ENCODE results near the gene ADARB2.

The ADARB2 gene

GRCh38 chr10:1525354-1526162 is 211.8 kb downstream of the ADARB2 start:
- DNase-seq (ENCODE audit: low read depth), result no peak

DNA sequence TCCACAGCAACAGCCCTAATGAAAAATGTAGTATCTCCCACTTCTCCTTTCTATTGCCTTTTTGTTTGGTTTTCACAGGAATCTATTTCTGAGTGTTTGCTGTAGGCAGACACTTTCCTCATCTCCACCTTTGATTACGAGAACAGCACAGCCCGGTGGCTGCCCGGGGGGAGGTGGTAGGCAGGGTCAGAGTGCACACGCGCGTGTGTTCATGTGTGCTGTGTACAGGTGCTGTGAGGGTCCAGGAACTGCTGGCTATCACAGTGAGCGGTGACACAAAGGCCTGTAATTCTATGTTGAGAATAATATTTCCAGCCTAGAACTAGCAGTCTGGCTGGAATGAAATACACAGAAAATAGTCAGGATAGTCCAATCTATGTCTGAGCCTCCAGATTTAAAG is 212.8 kb downstream of the ADARB2 start:
- DNase-seq (ENCODE audit: low read depth), result no peak

- no peak for DNase-seq (ENCODE audit: low read depth)
Observed at GRCh38 chr10:1523221-1523620, 214.1 kb downstream of the ADARB2 start.

DNA sequence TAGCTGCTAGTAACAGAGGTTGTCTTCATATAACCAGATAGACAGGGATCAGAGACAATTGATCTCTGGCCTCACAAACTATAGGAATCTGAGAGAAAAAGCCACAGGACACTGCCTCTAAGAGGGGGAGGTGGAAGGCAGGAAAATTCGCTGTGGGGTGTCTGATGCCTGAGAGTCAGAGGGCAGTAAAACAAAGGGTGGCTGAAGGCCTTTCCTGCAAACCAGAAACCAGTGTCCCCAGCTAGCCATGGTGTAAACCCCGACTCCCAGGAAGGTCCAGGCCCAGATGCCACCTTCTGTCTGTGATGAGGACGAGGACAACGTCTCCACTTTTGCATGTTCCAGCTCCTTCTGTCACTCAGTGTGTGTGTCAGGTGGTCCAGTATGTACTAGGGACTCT is 215.1 kb downstream of the ADARB2 start:
- DNase-seq (ENCODE audit: low read depth), result no peak

- DNase-seq (ENCODE audit: low read depth), result no peak
Observed at GRCh38 chr10:1521741-1522140, 215.6 kb downstream of the ADARB2 start.

GRCh38 chr10:1520909-1521565 is 216.3 kb downstream of the ADARB2 start:
- DNase-seq (ENCODE audit: low read depth), result no peak

GRCh38 chr10:1519391-1519790 is 217.9 kb downstream of the ADARB2 start:
- DNase-seq (ENCODE audit: low read depth), result no peak

GRCh38 chr10:1517684-1518083 is 219.6 kb downstream of the ADARB2 start:
- DNase-seq (ENCODE audit: low read depth), result no peak

GRCh38 chr10:1516492-1517165 is 220.7 kb downstream of the ADARB2 start:
- no peak for DNase-seq (ENCODE audit: low read depth)

DNA sequence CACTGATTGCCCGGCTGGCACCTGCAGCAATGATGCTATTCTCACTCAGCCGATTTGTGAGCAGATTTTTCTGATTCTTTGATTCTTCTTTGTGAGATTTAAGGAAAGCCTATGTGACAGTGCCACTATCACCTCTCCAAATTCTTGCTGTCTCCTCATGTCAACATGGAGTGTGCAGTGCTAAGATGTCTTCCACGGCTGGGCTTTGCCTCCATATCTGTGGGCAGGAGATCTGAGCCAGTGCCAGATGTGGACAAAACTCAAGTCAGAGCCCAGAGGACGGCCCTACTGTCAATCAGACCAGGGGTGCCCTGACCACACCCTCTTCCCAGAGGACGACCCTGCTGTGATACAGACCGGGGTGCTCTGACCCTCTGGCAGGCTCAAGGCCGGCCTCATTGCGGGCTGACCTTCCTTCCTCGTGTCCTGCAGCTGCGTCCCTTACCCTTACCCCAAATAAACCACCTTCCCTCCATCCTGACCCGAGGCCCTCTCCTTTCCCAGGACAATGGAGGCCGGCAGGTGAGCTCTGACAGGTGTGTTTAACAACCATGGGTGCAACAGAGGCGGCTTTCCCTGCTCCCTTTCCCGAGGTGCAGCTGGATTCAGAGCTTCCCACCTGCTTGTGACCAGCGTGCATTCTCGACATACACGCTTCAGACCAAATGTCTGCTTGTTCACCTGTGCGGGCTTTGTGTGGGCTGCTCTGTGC is 221.4 kb downstream of the ADARB2 start:
- no peak for DNase-seq (ENCODE audit: low read depth)

- no peak for DNase-seq (ENCODE audit: low read depth)
Observed at GRCh38 chr10:1515121-1515779, 222.1 kb downstream of the ADARB2 start.

GRCh38 chr10:1514681-1515080 is 222.6 kb downstream of the ADARB2 start:
- DNase-seq (ENCODE audit: low read depth), result no peak

GRCh38 chr10:1513221-1513620 is 224.1 kb downstream of the ADARB2 start:
- DNase-seq (ENCODE audit: low read depth), result no peak

DNA sequence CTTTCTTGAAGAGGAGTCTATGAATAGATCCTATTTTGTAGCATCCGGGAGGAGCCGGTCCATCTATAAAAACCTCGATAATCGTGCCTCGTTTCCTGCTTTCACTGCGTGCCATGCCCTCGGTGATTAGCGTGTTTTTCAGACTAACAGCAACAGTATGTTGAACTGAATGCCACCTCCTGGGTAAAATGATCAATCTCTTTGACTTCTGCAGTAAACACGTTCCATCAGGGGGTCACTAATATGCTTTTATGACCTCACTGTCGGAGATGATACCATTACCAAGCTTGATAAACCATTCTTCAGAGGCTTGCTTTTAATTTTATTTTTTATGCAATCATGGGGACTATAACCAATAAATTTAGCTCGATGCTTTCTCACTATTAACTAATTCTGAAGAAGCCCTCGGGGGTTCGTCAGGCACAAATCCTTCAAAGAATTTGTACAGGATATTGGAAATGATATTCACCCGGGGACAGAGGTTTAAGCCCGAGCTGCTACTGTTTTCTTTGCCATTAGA is 228.3 kb downstream of the ADARB2 start:
- DNase-seq (ENCODE audit: low read depth), result no peak

GRCh38 chr10:1508096-1508495 is 229.2 kb downstream of the ADARB2 start:
- no peak for DNase-seq (ENCODE audit: low read depth)

DNA sequence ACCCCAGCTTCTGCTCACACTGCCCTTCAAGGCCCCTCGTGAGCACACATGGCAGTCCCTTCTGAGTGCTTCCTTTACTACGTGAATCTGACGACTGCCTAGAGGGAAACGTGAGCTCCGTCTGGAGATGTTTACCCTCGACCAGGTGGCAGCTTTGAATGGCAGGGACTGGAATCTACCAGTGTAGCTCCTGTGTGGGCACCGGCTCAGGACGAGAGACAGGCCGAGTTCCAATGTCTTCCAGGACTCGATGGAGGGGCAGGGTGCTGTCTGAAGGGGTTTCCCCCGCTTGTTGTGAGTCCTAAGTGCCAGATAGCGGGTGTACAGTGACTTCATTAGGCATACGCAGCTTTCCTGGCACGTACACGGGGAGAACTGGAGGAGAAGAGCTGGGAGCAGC is 229.9 kb downstream of the ADARB2 start:
- no peak for DNase-seq (ENCODE audit: low read depth)

GRCh38 chr10:1504940-1505339 is 232.4 kb downstream of the ADARB2 start:
- no peak for DNase-seq (ENCODE audit: low read depth)

DNA sequence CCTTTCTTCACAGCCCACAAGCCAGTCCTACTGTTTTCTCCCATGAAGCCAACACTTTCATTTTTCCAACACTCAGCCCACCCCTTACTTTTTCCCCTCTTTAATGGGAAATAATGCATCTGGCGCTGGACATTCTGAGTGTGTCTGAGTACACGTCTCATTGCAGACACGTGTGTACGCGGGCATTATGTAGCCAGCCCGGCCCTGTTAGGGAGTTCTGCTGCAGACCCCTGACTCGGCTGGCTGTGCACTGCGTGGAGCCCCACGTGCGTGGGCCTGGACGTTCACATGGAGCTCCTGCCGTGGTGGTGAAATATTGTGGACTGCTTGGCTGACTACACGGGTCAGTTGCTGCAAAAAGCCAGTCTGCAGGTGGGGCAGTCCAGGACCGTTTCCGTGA is 233.0 kb downstream of the ADARB2 start:
- no peak for DNase-seq (ENCODE audit: low read depth)

GRCh38 chr10:1502451-1502850 is 234.9 kb downstream of the ADARB2 start:
- no peak for DNase-seq (ENCODE audit: low read depth)

- no peak for DNase-seq (ENCODE audit: low read depth)
Observed at GRCh38 chr10:1499359-1499957, 237.9 kb downstream of the ADARB2 start.

DNA sequence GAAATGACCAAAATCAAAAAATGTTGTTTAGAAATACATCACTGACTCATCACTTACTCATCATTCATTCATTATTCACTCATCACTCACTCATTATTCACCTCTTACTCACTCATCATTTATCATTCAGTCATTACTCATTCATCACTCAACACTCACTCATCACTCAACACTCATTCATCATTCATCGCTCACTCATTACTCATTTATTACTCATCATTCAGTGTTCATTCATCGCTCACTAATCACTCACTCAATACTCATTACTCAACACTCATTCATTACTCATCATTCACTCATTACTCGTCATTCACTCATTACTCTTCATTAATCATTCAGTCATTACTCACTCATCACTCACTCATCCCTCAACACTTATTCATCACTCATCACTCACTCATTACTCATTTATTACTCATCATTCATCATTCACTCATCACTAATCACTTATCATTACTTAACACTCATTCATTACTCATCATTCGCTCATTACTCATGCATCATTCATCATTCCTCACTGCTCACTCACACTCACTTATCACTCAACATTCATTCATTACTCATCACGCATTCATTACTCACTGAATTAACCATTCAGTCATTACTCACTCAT is 238.5 kb downstream of the ADARB2 start:
- peak; percentile 7 for DNase-seq (ENCODE audit: low read depth)
